T1000 (cell line): ENCODE measurements around the gene ERMARD.

Experiments
- DNase-seq: peaks from one replicate; lab custom pipeline; 2025; ENCODE audit warnings: mixed read lengths; lab: John Stamatoyannopoulos, UW

Gene ERMARD

DNA sequence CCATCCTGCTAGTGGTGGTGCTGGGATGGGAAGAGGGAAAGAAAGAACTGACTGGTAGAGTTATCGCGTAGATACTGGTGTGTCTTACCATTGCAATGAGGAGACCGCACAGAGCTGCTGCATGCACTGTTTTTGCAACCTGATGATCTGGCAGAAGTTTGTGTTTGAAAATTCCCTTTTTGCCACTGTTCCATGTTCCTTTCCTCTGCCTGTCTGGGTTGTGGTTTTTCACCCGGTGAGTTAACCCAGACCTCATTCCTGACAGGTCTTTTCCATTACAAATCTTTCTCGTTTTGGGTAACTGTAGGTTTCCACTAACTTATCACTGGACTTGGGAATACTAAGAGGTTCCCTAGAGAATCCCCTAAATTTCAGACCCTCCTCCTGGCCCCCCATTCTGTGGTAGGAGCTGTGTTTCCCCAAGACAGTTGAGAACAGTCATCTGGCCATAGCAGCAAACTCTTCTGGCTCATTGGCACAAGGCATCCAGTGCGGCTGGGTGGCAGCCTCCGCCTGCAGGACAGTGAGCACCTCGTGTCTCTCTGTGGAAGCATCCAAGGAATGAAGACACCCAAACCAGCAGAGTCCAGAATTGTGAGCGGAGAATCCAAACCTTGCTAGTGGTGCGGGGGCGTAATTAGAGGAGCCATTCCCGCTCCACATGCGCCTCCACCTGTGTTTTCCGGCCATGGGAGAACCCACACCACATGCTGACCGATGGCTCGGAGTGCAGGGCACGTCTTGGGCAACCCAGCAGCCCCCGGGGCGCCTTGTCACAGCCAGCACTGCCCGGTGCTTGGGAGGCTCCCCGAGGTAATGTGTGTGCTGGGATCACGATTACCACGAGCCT lies 32.8 kb downstream of the ERMARD start:
- no peak for DNase-seq

DNA sequence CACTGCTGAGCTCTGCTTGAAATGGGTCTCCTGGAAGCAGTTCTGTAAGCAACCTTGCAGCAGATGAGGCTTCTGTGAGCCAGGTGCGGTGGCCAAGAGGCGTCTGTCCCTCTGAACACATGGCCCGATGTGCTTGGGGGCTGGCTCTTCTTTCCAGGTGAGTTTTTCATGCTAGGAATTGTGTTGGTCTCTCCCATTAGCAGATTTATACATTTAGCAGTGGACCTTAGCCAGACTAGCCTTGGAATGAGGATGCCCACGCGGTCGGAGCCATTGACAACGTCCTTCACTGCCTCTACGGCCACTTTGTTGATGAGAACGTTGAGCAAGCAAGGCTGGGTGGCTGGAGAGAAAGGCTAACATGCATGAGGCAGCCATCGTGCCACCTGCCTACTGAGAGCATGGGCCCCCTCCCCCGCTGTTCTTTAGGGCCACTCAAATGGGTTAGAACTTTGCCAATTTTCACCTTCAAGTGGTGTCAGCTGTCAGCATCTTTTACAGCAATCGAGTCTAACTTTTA lies 33.5 kb downstream of the ERMARD start:
- no peak for DNase-seq

DNA sequence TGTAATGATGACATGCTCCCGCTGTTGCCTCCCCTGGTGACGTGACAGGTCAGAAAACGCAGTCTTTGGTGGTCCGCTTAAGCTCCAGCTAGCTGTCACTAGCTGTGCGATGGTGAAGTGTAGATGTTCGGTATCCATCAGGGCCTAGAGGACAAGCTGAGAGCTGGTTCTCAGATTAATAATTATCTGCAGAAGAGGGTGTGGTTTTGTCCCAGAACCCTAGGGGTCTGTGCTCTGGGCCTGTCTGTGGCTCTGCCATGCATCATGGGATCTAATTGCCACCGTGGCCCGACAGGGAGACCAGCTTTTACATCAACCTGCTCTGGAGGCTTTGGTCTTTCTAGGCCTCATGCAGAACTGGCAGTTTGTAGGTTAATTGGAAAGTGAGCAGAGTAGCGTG lies 34.1 kb downstream of the ERMARD start:
- no peak for DNase-seq

DNA sequence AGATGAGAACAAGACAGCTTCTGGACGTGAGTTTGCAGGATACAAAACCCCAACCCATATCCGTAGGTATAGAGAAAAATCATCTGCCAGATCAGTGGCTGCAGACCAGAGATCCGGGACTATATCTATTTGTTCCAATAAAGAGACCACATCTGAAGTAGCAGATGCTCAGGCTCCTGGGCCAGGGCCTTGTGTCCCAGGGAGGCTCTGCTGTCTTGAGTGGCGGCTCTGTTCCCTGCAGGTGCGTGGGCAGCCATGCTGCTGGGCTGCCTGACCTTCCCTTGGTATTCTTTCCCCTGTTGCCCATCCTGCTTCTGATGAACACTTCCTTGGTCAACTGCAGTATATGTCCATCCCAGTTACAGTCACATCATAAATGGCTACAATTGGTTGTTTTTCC lies 34.9 kb downstream of the ERMARD start:
- no peak for DNase-seq

DNA sequence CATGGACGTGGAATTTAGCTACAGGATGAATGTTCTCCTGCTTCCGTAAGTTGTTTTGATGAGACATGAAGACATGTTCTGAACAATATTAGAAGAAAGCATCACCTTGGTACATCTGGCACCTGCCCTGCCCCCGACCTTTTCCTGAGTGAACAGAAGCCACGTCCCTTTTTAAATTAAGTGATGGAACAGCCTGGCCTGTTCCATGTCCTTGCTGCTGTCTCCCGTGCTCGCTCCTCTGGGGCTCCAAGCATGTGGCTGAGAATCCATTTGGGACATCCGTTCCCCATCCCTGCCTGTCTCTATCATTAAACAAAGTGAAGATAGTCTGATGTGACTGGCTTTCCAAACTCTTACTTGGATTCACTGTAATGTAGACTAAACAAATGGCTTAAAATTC lies 36.4 kb downstream of the ERMARD start:
- no peak for DNase-seq

DNA sequence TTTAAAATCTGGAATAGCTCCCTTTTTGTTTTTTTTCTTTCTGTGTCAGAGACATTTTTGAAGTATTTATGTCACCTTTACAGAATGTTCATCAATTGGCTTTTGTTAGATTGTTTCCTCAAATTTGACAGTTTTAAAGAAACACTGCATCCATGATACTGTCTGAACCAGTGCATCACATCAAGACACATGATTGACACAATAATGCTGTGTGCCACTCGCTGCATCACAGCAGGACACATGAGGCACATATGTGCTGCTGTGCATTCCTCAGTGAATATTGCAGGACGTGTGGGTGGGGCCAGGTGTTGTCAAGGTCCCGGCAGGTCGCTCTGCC lies 37.4 kb downstream of the ERMARD start:
- no peak for DNase-seq

DNA sequence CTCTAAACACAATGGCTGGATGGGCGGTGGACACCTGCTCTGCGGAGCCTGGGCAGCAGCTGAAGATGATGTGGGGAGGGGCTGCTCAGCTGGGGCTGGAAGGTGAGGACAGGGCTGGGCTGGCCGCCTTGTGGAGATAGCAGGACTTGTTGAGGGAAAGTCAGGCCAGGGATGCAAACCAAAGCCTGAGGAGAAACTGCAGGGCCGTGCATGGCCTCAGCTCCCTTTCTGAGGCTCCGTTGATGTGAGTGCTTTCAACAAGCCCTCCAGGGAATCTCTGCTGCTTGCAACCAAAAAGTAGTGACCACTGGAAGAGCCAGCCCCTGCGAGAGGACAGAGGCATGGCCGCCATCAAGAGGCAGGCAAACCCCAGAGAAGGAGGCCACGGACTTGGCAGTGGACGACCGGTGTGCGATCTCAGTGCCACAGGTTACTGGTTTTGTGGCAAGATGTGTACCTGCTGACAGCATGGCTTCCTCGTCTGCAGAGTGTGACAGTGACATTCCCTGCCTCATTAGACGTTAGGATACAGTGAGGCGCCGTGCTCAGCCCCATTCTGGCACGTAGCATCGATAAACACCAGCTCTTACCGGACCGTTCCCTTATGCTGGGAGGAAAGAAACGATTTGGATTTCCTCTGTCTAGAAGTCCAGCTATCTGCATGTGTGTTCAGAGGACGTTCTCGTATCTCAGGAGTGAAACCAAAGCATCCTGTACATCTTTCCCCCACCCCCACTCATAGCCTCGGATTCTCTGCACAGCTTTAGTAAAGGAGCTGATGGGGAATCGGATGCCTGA lies 37.9 kb downstream of the ERMARD start:
- DNase-seq: no peak

DNA sequence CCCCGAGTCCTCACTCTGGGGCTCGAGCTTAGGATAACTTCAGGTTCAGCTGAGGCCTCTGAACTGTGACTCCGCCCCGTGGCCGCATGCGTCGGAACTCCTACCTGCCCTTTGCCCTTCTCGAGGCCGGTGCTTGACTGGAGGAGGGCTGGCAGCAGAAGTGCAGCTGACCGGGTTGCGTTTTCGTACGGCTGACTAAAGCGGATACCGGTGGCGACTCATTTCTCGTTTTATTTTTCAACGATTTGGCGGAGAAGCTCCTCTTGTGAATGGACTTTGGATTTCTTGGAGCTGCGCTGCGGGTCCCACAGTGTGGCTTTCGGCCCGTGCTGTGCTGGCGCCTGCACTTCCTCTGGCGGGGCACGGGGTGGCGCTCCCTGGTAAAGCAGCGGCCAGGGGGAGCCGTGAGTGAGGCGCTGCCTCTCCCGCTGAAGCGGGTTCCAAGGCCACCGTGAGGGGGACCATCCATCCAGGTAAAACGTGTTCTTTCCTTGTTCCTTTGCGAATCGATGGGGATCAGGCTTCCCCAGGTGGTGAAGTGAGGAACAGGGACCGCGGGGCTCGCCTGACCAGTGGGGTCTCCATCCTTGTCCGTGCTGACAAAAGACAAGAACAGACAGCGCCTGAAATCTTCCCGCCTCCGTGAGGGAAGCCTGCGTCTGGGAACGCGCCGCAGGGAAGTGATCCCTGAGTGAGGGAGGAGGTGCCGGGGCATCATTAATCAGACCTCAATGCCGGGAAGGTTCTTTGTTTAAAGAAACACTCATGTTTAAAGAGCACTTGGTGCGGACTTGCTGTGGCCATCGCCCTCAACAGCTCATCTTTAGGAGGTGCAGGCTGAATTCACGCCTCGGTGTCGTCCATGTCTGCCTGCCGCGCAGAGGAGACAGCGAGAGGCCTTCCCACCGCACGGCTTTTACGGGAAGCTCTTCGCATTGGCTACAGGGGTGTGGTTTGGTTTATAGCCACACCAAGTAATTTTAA lies 38.8 kb downstream of the ERMARD start:
- DNase-seq: peak; percentile 58

DNA sequence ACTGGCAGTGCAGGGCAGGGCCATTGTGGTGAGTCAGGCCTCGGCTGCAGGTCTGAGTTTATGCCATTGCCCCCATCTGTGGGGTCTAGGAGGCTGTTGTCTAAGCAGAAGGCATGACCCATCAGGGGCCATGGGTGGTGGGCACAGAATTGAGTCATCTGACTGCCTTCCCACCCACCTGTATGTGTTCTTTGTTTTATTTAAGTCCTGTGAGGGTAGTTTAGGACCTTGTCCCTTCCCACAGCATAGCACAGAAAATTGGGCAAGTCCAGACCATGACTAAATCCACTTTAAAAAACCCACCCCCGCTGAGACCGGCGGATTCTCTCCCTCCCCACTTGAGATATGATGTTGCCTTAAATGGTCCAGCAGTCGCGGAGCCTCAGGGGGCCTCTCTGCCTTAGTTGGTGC lies 40.3 kb downstream of the ERMARD start:
- DNase-seq: no peak

DNA sequence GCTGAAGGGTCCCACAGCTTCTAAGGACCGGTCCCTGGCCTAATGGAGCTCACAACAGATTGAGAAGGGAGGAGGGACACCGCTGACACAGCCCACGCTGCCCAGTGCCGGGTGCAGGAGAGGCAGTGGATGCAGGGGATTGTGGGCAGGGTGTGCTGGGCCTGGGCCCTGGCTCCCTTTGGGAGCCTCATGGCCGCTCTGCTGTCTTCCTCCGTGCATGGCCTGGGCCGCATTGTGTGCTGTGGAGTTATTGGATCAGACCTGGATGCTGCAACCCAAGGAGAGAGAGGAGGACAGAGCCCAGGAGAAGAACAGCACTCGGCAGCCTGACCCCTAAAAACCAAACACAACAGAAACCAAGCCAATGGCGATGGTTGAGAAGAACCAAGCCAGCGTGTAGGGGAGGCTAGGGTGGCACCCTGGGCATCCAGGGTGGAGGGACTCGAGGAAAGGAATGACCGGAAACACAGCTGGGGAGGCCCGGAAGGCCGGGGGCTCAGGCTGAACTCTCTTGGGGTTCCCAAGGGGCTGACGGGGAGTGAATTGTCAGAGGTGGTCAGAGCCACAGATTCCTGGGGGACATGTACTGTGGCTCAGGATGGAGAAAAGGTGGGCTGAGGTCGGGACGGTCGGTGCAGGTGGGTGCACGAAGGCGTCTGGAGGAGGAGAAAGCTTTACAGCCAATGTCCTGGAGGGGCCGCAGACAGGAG lies 41.0 kb downstream of the ERMARD start:
- DNase-seq: no peak

DNA sequence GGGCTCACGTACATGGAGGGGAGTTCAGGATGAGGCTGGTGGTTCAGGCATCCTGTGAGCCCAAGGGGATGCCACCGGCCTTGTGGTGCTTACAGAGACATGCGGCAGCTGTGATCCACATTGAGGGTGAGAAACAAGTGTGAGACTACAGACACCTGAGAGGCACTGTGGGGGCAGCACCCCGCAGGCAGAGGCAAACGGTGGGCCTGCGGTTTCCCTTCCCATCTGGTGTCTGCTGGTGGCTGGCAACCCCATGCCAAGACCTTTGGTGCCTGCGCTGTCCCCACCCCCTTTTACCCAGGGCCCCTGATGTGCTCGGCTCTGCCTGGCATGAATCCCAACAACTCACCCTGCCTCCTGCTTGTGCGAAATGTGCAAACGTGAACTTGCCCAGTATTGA lies 42.0 kb downstream of the ERMARD start:
- no peak for DNase-seq

DNA sequence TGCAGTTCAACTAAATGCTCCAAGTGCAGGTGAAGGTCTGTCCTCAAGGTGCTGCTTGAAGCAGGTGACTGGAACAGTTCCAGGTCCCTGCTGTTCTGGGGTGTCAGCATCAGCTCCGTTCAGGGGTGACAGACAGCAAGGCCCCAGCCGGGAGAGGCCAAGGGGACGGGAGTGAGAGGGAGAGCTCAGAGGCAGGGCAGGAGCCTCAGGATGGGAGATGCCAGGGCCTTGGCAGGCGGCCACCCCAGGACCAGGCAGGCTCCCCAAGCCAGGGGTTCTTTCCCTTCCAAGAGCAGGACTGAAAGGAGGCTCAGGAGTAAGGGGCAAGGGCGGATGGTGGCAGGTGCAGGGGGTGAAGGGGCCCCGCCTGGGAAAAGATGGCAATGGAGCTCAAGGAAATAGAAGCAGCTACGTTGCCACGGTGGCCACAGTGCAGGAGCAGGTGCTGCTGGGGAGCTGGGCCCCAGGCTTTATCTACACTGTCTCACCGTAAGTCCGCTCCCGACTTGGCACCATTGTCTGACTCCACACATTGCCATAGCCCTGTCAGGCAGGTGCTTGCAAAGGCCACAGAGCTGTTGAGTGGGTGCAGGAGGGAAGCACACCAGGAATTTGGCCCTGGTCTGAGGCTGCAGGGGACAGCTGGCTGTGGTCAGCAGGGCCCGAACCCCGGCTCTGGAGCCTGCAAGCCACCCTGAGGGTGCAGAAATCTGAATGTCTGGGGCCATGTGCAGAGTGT lies 43.1 kb downstream of the ERMARD start:
- DNase-seq: no peak

DNA sequence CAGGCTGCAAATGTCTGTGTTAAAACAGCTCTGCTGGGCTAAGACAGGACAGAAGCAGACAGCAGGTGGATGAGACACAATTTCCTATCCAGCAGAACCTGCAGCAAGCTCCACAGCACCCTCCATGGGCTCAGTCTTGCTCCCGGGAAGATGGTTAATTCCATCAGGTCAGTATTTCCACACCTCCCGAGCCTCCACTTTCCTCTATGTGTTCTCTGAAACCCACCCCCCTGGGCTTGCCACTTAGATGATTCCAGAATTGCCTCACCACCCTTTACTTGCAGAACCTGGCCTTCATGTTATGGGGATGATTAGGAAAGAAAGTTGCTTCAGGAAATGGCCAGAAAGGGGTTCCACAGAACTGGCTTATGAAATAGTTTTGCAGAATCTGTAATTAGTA lies 43.8 kb downstream of the ERMARD start:
- DNase-seq: no peak

DNA sequence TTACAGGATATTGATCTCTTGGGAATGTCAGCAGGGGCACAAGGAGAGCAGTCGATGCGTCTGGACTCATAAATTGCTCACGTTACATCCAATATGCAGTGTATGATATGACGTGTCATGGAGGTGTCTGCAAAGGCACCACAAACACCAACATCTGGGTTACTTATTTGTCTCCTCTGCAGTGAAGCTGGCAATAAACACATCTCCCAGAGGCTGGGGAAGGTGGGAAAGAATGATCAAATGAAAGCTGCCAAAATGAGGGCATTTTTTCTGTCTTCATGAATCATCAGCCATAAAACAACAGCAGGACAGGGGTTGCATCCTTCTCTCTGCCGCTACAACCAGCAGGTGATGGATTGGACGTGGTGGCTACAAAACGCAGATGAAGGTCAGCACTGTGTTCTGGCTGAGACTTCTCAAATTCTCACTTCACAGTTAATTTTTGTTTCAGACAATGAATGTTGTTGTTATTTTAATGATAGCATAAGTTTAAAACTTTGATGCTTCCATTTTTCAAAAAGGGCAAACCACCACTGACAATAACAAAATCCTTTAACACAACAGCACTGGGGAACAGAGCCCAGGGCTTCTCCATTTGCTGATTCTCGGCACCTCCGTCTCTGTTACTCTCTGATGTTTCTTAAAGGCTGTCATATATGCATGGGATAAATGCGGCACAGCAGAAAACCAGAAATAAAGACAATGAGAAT lies 47.5 kb downstream of the ERMARD start:
- no peak for DNase-seq

DNA sequence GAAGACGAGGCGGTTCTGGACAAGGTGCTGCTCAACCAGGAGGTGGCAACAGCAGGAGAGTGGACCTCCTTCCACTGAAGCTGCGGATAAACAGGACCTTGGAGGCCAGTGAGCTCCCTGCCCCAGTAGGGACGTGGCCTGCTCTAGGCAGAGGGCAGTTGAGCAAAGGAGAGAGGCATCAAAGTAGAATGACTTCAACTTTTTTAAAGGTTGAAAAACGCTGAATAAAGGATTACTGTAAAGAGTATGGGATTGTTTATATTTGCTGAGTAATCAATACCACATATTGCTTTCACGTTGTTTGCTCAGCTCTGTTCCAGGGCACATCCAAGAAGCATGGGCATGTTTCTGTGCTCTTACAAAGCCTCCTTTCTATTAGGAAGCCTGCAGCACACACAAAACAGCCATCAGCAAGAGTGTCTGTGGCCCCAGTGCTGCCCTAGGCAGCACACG lies 48.1 kb downstream of the ERMARD start:
- DNase-seq: no peak

DNA sequence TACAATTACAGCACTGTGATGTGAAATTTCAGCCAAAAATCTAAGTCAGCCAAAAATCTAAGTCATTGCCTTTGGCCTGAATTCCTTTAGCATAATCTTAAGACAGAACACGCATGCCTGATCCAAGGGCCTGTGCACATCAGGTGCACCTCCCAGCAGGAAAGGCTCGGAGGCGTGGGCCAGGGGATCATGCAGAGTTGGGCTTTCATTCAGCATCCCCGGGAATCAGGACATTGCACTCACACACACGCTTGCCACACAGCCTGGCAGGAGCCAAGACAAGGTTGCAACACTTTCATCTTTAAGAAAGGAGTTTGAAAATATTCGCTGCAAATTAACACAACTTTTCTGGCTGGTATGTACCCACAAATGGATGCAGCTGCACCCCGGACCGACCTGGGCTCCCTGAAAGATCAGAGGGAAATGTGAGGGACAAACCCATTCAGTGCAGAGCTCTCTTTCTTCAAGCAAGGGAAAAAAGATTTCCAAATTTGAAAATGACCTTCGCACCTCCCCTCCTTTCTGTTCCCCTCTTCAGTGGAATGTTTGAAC lies 48.8 kb downstream of the ERMARD start:
- DNase-seq: no peak

DNA sequence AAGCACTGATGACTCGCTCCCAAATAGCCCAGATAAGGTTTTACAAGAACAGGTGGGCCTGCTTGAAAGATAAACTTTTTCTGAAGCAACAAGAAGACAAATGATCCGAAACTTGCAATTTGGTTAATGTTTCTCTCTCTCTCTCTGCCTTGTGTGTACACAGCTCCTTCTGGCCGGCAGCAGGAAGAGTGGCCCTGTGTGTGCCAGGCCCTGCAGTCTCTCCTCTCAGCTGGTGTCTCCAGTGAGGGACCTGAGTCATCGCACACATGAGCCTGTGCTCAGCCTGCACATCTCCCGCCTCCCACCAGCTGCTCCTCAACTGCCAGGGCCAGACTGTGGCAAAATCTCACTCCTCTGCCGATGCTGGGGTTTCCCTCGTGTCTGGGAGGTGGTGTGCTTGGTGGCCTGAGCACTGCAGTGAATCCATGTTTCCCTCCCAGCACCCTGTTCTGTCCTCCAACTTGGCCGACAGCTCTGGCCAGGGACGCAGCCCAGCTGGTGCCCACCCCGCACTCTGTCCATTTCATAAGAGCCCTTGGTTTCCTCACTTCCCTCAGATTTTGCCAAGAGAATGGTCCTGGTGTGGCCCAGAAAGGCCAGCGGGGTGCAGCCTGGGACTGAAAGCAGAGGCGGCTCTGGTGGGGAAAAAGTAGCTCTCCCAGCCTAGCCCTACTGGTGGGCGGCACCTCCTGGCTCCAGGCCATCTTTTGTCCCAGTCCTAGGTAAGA lies 49.4 kb downstream of the ERMARD start:
- DNase-seq: no peak

DNA sequence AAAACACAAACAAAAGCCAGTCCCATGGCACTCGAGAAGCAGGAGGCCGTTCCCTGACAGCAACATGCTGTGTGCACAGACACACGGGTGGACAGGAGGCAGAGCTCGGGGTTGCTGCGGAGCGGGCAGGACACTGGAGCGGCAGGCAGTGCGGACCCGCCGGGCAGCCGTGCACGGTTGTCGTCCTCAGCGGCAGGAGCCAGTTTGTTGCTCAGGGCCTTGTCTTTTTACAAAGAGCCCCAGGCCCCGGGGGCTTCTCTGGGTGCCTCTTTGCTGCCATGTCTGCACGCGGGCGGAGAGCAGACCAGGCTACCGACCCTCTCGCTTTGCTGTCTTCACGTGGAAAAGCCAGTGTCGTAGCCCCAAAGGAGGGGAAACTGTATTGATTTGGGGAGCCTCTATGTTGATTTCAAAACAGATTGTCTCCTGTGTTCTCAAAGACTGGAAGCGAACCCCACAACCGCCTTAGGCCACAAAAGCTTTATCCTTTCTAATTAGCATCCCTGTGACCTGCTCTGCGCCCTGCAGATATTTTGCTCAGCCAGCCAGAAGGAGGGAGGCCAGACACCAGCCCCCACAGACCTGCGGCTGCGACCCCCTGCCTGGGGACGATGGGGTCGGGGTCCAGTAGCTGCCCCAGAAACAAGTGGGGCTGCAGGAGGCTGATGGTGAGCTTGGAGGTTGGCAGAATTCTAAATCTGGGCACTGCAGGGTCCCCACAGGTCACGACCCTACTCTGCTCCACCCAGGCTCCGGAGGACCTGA lies 50.2 kb downstream of the ERMARD start:
- no peak for DNase-seq
